GM12878 (cell line): ENCODE data around the gene MDK. TPM values are rescaled to one million over a fixed set of nuclear protein-coding genes. Genes with fewer than 3 reads are reported as not detected.

Source experiments
- ATAC-seq: fragments of 200-7000 bp; cut with Tn5 transposase; 3 replicates; pipeline ENCODE4 v1.9.1; 2020; ENCODE audit warnings: mild to moderate bottlenecking, moderate library complexity
- BruUV-seq: library from RNA; stranded (reverse); fragments of 400-500 nt; replicated peaks from 2 replicates; lab custom pipeline; 2021; lab: Mats Ljungman, UMichigan
- CTCF ChIA-PET: fragments of 300-600 bp; sonication (Branson Sonifier 250); formaldehyde crosslinking; extraction: SDS; loops from one replicate; lab custom pipeline; 2021; ENCODE audit warnings: inconsistent platforms; lab: Yijun Ruan, JAX
- POLR2A ChIA-PET: fragments of 350-600 bp; formaldehyde crosslinking; extraction: SDS; loops from one replicate; lab custom pipeline; 2021; ENCODE audit warnings: inconsistent platforms; lab: Charles Lee
- RAD21 ChIA-PET: fragments of 300-600 bp; sonication (Branson Sonifier 250); formaldehyde crosslinking; loops from one replicate; lab custom pipeline; 2023; ENCODE audit warnings: antibody characterized with exemption; ENCODE audit not compliant: unreplicated experiment; lab: Charles Lee
- SMC1A ChIA-PET: fragments of 300-600 bp; sonication (Branson Sonifier 250); formaldehyde crosslinking; loops from one replicate; lab custom pipeline; 2023; ENCODE audit not compliant: unreplicated experiment, uncharacterized antibody; lab: Charles Lee
- DNase-seq: peaks from one replicate; pipeline ENCODE4 v3.0.0-alpha.2; 2011; ENCODE audit warnings: low read depth, low spot score
- FAIRE-seq: peaks from 3 replicates; lab custom pipeline; 2011; peaks lifted over from hg19 to GRCh38; lab: Jason Lieb, UNC
- H2AFZ ChIP-seq: 2 replicates; pipeline ENCODE4 v1.6.0; 2011; ENCODE audit warnings: low read depth, low read length, control low read depth; ENCODE audit not compliant: control insufficient read depth
- H3K27ac ChIP-seq: 2 replicates; pipeline ENCODE4 v1.5.1; 2011; ENCODE audit warnings: control low read depth; ENCODE audit not compliant: control insufficient read depth, insufficient read depth
- H3K27me3 ChIP-seq, 2 experiments: replicated peaks in 1 of 2; 2 replicates each; pipeline versions ENCODE4 v1.6.0 to v1.6.1; 2011; ENCODE audit warnings: low read length in 1 of 2; ENCODE audit not compliant: control insufficient read depth in 2 of 2, insufficient read depth in 2 of 2
- H3K36me3 ChIP-seq, 2 experiments: 2 replicates each; pipeline ENCODE4 v1.5.1; 2011; ENCODE audit warnings: low read length in 1 of 2; ENCODE audit not compliant: control insufficient read depth in 2 of 2, insufficient read depth in 2 of 2
- H3K4me1 ChIP-seq: 2 replicates; pipeline ENCODE4 v1.6.1; 2011; ENCODE audit warnings: mild to moderate bottlenecking, low read length, moderate library complexity, mixed read lengths; ENCODE audit not compliant: control insufficient read depth, insufficient read depth
- H3K4me2 ChIP-seq: 2 replicates; pipeline ENCODE4 v1.6.0; 2011; ENCODE audit warnings: control low read depth; ENCODE audit not compliant: control insufficient read depth, insufficient read depth
- H3K4me3 ChIP-seq: fragments of 200-600 bp; sonication (generic); 2 replicates; pipeline ENCODE4 v1.5.1; 2016
- H3K79me2 ChIP-seq: 2 replicates; pipeline ENCODE4 v1.6.0; 2011; ENCODE audit warnings: low read length; ENCODE audit not compliant: control insufficient read depth, insufficient read depth
- H3K9ac ChIP-seq: 2 replicates; pipeline ENCODE4 v1.8.0; 2011; ENCODE audit warnings: low read length, control low read depth, mixed read lengths; ENCODE audit not compliant: control insufficient read depth, insufficient read depth
- H3K9me3 ChIP-seq: replicated peaks from 3 replicates; pipeline ENCODE4 v1.5.1; 2011; ENCODE audit warnings: mild to moderate bottlenecking, low read length; ENCODE audit not compliant: control insufficient read depth, insufficient read depth
- H4K20me1 ChIP-seq: 2 replicates; pipeline ENCODE4 v1.6.0; 2011; ENCODE audit not compliant: control insufficient read depth, insufficient read depth
- CHD2 ChIP-seq: IDR thresholded peaks from 2 replicates; pipeline ENCODE4 v1.6.1; 2011; ENCODE audit warnings: low read depth, low read length, improper control_type of control experiment, borderline replicate concordance
- FOS ChIP-seq: IDR thresholded peaks from 3 replicates; pipeline ENCODE4 v1.6.1; 2011; ENCODE audit warnings: borderline replicate concordance; ENCODE audit not compliant: insufficient read length; ENCODE audit errors: extremely low read depth
- KAT2A ChIP-seq: conservative IDR thresholded peaks from 2 replicates; pipeline ENCODE4 v1.6.1; 2011; ENCODE audit warnings: low read depth, low read length; ENCODE audit not compliant: control insufficient read depth
- NR2F1 ChIP-seq: fragments of 450-650 bp; conservative IDR thresholded peaks from 2 replicates; pipeline ENCODE4 v1.6.1; 2017; ENCODE audit warnings: mild to moderate bottlenecking
- RB1 ChIP-seq: fragments of 450-650 bp; formaldehyde crosslinking; IDR thresholded peaks from 2 replicates; pipeline ENCODE4 v1.6.1; 2017; ENCODE audit warnings: mild to moderate bottlenecking, borderline replicate concordance
- SREBF1 ChIP-seq: IDR thresholded peaks from 2 replicates; pipeline ENCODE4 v1.6.1; 2012; ENCODE audit warnings: mild to moderate bottlenecking, low read length
- SRF ChIP-seq, 2 experiments: IDR thresholded peaks; 2 replicates each; pipeline ENCODE4 v1.6.1; 2011; ENCODE audit warnings: low read depth in 2 of 2, low read length in 2 of 2, mild to moderate bottlenecking in 1 of 2, moderate library complexity in 1 of 2
- TAF1 ChIP-seq: IDR thresholded peaks from 2 replicates; pipeline ENCODE4 v1.6.1; 2011; ENCODE audit warnings: mild to moderate bottlenecking, low read depth, low read length, borderline replicate concordance
- TCF7 ChIP-seq: IDR thresholded peaks from 2 replicates; pipeline ENCODE4 v1.6.1; 2014; ENCODE audit warnings: antibody characterized with exemption, borderline replicate concordance
- WRNIP1 ChIP-seq: IDR thresholded peaks from 2 replicates; pipeline ENCODE4 v1.6.1; 2011; ENCODE audit warnings: low read depth, low read length, improper control_type of control experiment, borderline replicate concordance
- WGBS: methylation state at CpG from one replicate; pipeline ENCODE4 v1.1.6; 2016; ENCODE audit warnings: low lambda C conversion rate; ENCODE audit not compliant: insufficient replicate concordance, insufficient coverage; ENCODE audit errors: missing lambda C conversion rate; 5-methylcytosine and 5-hydroxymethylcytosine counted together
- in situ Hi-C: fragments of 300-500 bp; cut with MboI; formaldehyde crosslinking; loops from 9 replicates; pipeline ENCODE4 v1.14.3; 2018; ENCODE audit warnings: mixed read lengths
- intact Hi-C: fragments of 100-400 bp; cut with micrococcal nuclease; formaldehyde crosslinking; loops from one replicate; pipeline ENCODE4 v1.14.2; 2022; ENCODE audit not compliant: unreplicated experiment
- polyA plus RNA-seq, 11 experiments: library from polyadenylated mRNA; depleted of rRNA in 4 of 11; unstranded in 6 of 11; stranded (reverse) in 5 of 11; fragments of >200 nt; fragmentation: Nextera tagmentation in 4 of 11; fragmentation: Illumina TruSeq in 1 of 11; extraction: Ambion mirVana in 4 of 11; extraction: Trizol in 1 of 11; gene quantifications; 1 replicate in 1 of 11; 2 replicates in 10 of 11; pipeline versions ENCODE4 v1.2.1 to v1.2.3, GENCODE V29; 2011 to 2016; ENCODE audit warnings: inconsistent platforms in 2 of 11, missing spikeins in 2 of 11, low read depth in 1 of 11
- total RNA-seq, 4 experiments: library from RNA; depleted of rRNA in 3 of 4; stranded (reverse); fragments of >200 nt in 3 of 4; fragmentation: Illumina TruSeq in 1 of 4; extraction: Trizol in 1 of 4; gene quantifications; 2 replicates each; pipeline versions ENCODE4 v1.2.1 to v1.2.3, GENCODE V29; 2013 to 2021
- TF ChIP-seq, protein P1 (sequence below): fragments of 450-650 bp; IDR thresholded peaks from 2 replicates; pipeline ENCODE4 v1.6.1; 2017; ENCODE audit warnings: borderline replicate concordance

The MDK gene
- total and polyA plus RNA-seq, 10 of the 15 experiments (the other 5 are each of a cell fraction or from before 2014, with no cell fraction given), result 0.77 to 17.8 (median 9.9) TPM

GRCh38 chr11:46350695-46351094, 30.8 kb upstream of the MDK start:
- intact Hi-C loops (no loop called here), in situ Hi-C loops (no loop called here)
- ChIA-PET SMC1A (interaction anchor here (1.2 to 5.3 kb wide), 3 partner anchors 10 to 210 kb away, joined by 3 to 70 read pairs (median 32); no protein-coding TSS in a partner anchor), RAD21 (interaction anchor here (0.6 to 4.3 kb wide), 6 partner anchors 9 to 134 kb away, joined by 3 to 16 read pairs (median 4); no protein-coding TSS in a partner anchor), POLR2A (interaction anchor here (0.6 to 2.9 kb wide), 2 partner anchors 10 to 33 kb away, joined by 6 to 21 read pairs; no protein-coding TSS in a partner anchor), CTCF (interaction anchor here (0.6 to 19.9 kb wide), 10 partner anchors 8 to 268 kb away, joined by 3 to 423 read pairs (median 4); partner anchors contain the start of gene ATG13)
- no peak for ATAC-seq
- peaks cover 42% of the 10 kb centered on the region for H3K4me1 ChIP-seq
- H4K20me1 ChIP-seq, result no peaks in the 10 kb centered on the region
- WGBS, result 100% methylated on average over 3 of the region's 3 CpGs
- no peak overlapping the region for H3K27ac ChIP-seq
- no peak overlapping the region for H2AFZ ChIP-seq
- FAIRE-seq, result no peak
- no peaks in the 10 kb centered on the region for H3K9me3 ChIP-seq
- H3K79me2 ChIP-seq, result peaks cover 61% of the 10 kb centered on the region
- no peak overlapping the region for H3K4me2 ChIP-seq
- no peak overlapping the region for H3K4me3 ChIP-seq
- no peak for TF ChIP-seq NR2F1
- TF ChIP-seq TCF7, result no peak
- TF ChIP-seq KAT2A, result no peak
- no peak for TF ChIP-seq SRF (IDR thresholded peaks at IDR 0.05; ENCODE audit: low read depth in 2 of 2, low read length in 2 of 2)
- TF ChIP-seq, protein P1, sequence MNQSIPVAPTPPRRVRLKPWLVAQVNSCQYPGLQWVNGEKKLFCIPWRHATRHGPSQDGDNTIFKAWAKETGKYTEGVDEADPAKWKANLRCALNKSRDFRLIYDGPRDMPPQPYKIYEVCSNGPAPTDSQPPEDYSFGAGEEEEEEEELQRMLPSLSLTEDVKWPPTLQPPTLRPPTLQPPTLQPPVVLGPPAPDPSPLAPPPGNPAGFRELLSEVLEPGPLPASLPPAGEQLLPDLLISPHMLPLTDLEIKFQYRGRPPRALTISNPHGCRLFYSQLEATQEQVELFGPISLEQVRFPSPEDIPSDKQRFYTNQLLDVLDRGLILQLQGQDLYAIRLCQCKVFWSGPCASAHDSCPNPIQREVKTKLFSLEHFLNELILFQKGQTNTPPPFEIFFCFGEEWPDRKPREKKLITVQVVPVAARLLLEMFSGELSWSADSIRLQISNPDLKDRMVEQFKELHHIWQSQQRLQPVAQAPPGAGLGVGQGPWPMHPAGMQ, result no peak
- no peak for TF ChIP-seq WRNIP1
- TF ChIP-seq SREBF1, result no peak
- no peak for TF ChIP-seq CHD2
- no peak for TF ChIP-seq RB1
- no peak for TF ChIP-seq TAF1
- TF ChIP-seq FOS, result no peak
- DNase-seq, result no peak
- H3K9ac ChIP-seq, result no peak overlapping the region
- BruUV-seq, result no TSS peak
- peaks cover 0 to 3% of the 10 kb centered on the region in 2 experiments; a peak in 3 of 4 replicates for H3K36me3 ChIP-seq
- H3K27me3 ChIP-seq, result no peaks in the 10 kb centered on the region
